ENCODE measurements around the gene TSC22D1. TPM values are rescaled to one million over a fixed set of nuclear protein-coding genes. Genes with fewer than 3 reads are reported as not detected.

TSC22D1 gene
- total and polyA plus RNA-seq, 2 donors: 191 to 263 TPM

DNA sequence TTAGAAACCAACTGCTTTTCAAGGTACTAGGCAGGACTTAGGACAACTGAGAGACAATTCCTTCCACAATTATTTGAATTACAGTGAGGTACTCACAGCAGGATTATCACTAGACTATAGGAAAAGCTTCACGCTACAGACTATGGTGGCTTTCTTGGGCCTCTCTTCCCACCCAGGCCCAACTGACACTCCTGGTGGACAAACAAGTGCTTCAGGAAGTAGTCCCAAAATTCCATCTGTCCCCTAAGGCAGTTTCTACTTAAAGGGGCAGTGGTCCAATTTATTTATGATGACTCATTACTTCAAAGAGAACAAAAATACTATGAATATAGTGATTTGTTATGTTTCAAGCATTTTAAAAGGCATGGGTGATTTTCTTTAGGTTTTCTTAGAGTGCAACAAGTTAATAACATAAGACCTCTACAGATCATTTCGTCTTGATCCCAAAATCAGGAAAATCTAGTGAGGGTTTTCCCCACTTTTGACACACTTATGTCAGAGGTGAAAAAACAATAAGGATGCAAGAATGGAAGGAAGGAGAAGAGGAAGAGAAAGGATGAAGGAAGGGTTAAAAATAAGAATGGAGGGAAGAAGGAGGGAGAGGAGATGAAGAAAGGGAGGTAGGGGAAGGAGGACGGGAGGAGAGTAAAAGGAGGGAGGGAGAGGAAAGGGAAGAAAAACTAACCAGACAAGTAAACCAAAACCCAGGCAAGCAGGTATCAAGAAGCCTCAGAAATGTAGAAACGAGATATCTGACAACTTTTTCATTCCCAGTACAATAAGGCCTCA, 101.8 kb downstream of the TSC22D1 start:
- no peaks in the 10 kb centered on the region for H3K27me3 ChIP-seq (ENCODE audit: control insufficient read depth in 2 of 2, insufficient read depth in 1 of 2, low read length in 1 of 2)
- no peak overlapping the region for H3K27ac ChIP-seq (ENCODE audit: low read depth in 1 of 2, low read length in 1 of 2)
- 88% methylated on average over 4 of the region's 4 CpGs for WGBS
- no peaks in the 10 kb centered on the region for H3K36me3 ChIP-seq (ENCODE audit: control insufficient read depth in 2 of 2, insufficient read depth in 2 of 2, low read length in 1 of 2)
- no peaks in the 10 kb centered on the region for H3K9me3 ChIP-seq (ENCODE audit: control insufficient read depth in 2 of 2, insufficient read depth in 1 of 2, low read length in 1 of 2)
- no peak for DNase-seq (ENCODE audit: low read depth in 6 of 9, low spot score in 9 of 9)
- no peak overlapping the region for H3K4me3 ChIP-seq (ENCODE audit: low read length in 2 of 2)
- no peaks in the 10 kb centered on the region for H3K4me1 ChIP-seq (ENCODE audit: control insufficient read depth in 2 of 2, insufficient read depth in 2 of 2, low read length in 2 of 2)

DNA sequence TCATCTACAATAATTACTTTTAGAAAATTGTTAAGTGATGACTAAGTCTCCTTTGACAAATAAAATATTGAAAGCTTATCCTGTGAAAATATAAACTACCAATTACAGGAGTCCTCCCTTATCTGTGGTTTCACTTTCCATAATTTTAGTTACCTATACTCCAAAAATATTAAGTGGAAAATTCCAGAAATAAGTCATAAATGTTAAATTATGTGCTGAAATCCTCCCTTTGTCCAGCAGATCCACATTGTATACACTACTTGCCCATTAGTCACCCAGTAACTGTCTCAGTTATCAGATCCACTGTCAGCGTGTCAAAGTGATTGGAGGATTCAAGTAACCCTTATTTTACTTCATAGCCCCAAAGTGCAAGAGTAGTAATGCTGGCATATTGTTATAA, 104.4 kb downstream of the TSC22D1 start:
- no peaks in the 10 kb centered on the region for H3K27me3 ChIP-seq (ENCODE audit: control insufficient read depth in 2 of 2, insufficient read depth in 1 of 2, low read length in 1 of 2)
- H3K4me3 ChIP-seq (ENCODE audit: low read length in 2 of 2): no peak overlapping the region
- 94% methylated on average over 1 of the region's 1 CpG for WGBS

GRCh38 chr13:44470638-44471562, 105.2 kb downstream of the TSC22D1 start:
- H3K4me1 ChIP-seq (ENCODE audit: control insufficient read depth in 2 of 2, insufficient read depth in 2 of 2, low read length in 2 of 2): no peaks in the 10 kb centered on the region
- H3K36me3 ChIP-seq (ENCODE audit: control insufficient read depth in 2 of 2, insufficient read depth in 2 of 2, low read length in 1 of 2): no peaks in the 10 kb centered on the region
- no peak overlapping the region for H3K4me3 ChIP-seq (ENCODE audit: low read length in 2 of 2)
- H3K27ac ChIP-seq (ENCODE audit: low read depth in 1 of 2, low read length in 1 of 2): no peak overlapping the region
- no peaks in the 10 kb centered on the region for H3K27me3 ChIP-seq (ENCODE audit: control insufficient read depth in 2 of 2, insufficient read depth in 1 of 2, low read length in 1 of 2)
- DNase-seq (ENCODE audit: low read depth in 6 of 9, low spot score in 9 of 9): peak in 7 of 9 donors; percentile 10 to 61 (median 31)
- no peaks in the 10 kb centered on the region for H3K9me3 ChIP-seq (ENCODE audit: control insufficient read depth in 2 of 2, insufficient read depth in 1 of 2, low read length in 1 of 2)
- WGBS: 83% methylated on average over 4 of the region's 4 CpGs

More for the DNA sequence above, 104.4 kb downstream of the TSC22D1 start:
- H3K27ac ChIP-seq (ENCODE audit: low read depth in 1 of 2, low read length in 1 of 2): no peak overlapping the region
- no peak for DNase-seq (ENCODE audit: low read depth in 6 of 9, low spot score in 9 of 9)
- H3K4me1 ChIP-seq (ENCODE audit: control insufficient read depth in 2 of 2, insufficient read depth in 2 of 2, low read length in 2 of 2): no peaks in the 10 kb centered on the region
- no peaks in the 10 kb centered on the region for H3K36me3 ChIP-seq (ENCODE audit: control insufficient read depth in 2 of 2, insufficient read depth in 2 of 2, low read length in 1 of 2)
- no peaks in the 10 kb centered on the region for H3K9me3 ChIP-seq (ENCODE audit: control insufficient read depth in 2 of 2, insufficient read depth in 1 of 2, low read length in 1 of 2)

DNA sequence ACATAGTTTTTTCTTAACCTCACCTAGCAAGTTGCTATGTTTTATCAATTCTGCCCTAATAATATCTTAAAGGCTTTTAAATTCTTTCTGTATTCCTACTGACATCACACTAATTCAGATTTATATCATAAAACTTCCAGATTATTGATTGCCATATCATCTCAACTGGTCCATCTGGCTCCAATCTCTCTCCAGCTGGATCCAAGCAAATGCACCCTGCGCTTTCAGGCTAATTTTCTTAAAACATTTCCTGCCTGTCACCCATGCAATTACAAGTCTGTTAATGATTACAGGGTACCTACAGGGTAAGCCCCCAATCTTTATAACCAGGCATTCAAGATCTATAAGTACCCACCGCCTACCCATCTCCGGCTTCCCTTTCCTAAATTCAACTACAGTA, 107.3 kb downstream of the TSC22D1 start:
- H3K4me1 ChIP-seq (ENCODE audit: control insufficient read depth in 2 of 2, insufficient read depth in 2 of 2, low read length in 2 of 2): no peaks in the 10 kb centered on the region
- H3K9me3 ChIP-seq (ENCODE audit: control insufficient read depth in 2 of 2, insufficient read depth in 1 of 2, low read length in 1 of 2): no peaks in the 10 kb centered on the region
- WGBS: over 99% methylated on average over 3 of the region's 3 CpGs
- no peak overlapping the region for H3K27ac ChIP-seq (ENCODE audit: low read depth in 1 of 2, low read length in 1 of 2)
- H3K36me3 ChIP-seq (ENCODE audit: control insufficient read depth in 2 of 2, insufficient read depth in 2 of 2, low read length in 1 of 2): no peaks in the 10 kb centered on the region
- no peak overlapping the region for H3K4me3 ChIP-seq (ENCODE audit: low read length in 2 of 2)
- no peaks in the 10 kb centered on the region for H3K27me3 ChIP-seq (ENCODE audit: control insufficient read depth in 2 of 2, insufficient read depth in 1 of 2, low read length in 1 of 2)
- no peak for DNase-seq (ENCODE audit: low read depth in 6 of 9, low spot score in 9 of 9)

- DNase-seq (ENCODE audit: low read depth in 6 of 9, low spot score in 9 of 9): no peak
- H3K9me3 ChIP-seq (ENCODE audit: control insufficient read depth in 2 of 2, insufficient read depth in 1 of 2, low read length in 1 of 2): no peaks in the 10 kb centered on the region
- H3K4me3 ChIP-seq (ENCODE audit: low read length in 2 of 2): no peak overlapping the region
- H3K27me3 ChIP-seq (ENCODE audit: control insufficient read depth in 2 of 2, insufficient read depth in 1 of 2, low read length in 1 of 2): no peaks in the 10 kb centered on the region
- WGBS: 84% methylated on average over 4 of the region's 4 CpGs
- H3K36me3 ChIP-seq (ENCODE audit: control insufficient read depth in 2 of 2, insufficient read depth in 2 of 2, low read length in 1 of 2): no peaks in the 10 kb centered on the region
- no peak overlapping the region for H3K27ac ChIP-seq (ENCODE audit: low read depth in 1 of 2, low read length in 1 of 2)
- no peaks in the 10 kb centered on the region for H3K4me1 ChIP-seq (ENCODE audit: control insufficient read depth in 2 of 2, insufficient read depth in 2 of 2, low read length in 2 of 2)
Observed at GRCh38 chr13:44465318-44465717, 110.8 kb downstream of the TSC22D1 start.

DNA sequence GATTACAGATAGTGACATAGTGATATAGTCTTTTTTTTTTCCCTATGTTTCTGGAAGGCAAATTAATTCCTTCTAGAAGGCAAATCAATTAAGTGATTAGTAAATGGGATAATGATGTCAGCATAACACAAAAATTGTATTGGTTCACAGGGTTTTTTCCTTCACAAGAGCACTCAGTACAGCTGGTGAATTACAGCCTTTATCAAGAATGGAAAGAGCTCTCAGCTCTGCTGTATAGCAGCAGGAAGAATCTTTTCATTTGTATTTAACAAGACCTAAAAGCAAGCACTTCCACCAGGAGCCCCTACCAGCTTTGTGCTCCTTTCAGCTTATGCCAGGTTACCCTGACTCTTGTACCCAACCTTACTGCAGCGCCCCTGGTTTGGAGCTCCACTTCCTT, 111.7 kb downstream of the TSC22D1 start:
- Histone ChIP-seq H3K9me3 (ENCODE audit: control insufficient read depth in 2 of 2, insufficient read depth in 1 of 2, low read length in 1 of 2) (peaks cover 0 to 5% of the 10 kb centered on the region in 2 donors), H3K27ac (ENCODE audit: low read depth in 1 of 2, low read length in 1 of 2) (no peak overlapping the region), H3K27me3 (ENCODE audit: control insufficient read depth in 2 of 2, insufficient read depth in 1 of 2, low read length in 1 of 2) (no peaks in the 10 kb centered on the region), H3K36me3 (ENCODE audit: control insufficient read depth in 2 of 2, insufficient read depth in 2 of 2, low read length in 1 of 2) (no peaks in the 10 kb centered on the region), H3K4me1 (ENCODE audit: control insufficient read depth in 2 of 2, insufficient read depth in 2 of 2, low read length in 2 of 2) (no peaks in the 10 kb centered on the region), H3K4me3 (ENCODE audit: low read length in 2 of 2) (no peak overlapping the region)
- WGBS: 84% methylated on average over 1 of the region's 1 CpG
- no peak for DNase-seq (ENCODE audit: low read depth in 6 of 9, low spot score in 9 of 9)

DNA sequence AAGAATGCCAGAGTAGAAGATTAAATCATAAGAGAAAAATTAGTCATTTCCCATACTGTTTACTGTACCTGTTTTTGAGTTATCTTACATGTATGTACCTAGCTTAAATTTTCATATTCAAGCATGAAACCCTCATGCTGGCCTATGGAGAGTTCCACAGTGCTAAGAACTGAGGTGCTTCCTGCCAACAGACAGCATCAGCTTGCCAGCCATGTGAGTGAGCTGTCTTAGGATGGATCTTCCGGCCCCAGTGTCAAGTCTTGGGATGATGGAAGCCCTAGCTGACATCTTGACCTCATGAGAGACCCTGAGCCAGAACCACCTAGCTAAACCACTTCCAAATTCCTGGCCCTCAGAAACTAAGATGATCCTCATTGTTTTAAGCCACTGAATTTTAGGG, 112.4 kb downstream of the TSC22D1 start:
- 97% methylated on average over 1 of the region's 1 CpG for WGBS

DNA sequence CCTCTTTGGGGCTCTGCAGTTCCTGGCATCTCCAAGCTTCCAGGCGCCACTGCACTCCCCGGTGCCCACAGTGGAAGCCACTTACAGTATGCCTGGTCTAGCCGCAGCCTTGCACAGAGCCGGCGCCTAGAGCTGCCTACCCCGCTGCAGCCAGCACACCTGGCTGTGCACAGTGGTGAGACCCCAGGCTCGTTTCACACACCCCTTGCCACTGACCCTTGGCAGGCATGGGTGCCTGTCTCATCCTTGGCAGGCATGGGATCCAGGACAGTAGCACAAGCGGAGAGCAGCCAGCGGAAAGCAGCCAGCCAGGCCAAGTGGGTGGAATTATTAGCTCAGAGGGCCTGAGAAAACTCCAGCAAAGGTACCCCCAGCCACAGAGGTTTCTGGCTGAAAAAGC, 116.5 kb downstream of the TSC22D1 start:
- H3K27me3 ChIP-seq (ENCODE audit: control insufficient read depth in 2 of 2, insufficient read depth in 1 of 2, low read length in 1 of 2): no peaks in the 10 kb centered on the region
- H3K4me1 ChIP-seq (ENCODE audit: control insufficient read depth in 2 of 2, insufficient read depth in 2 of 2, low read length in 2 of 2): no peaks in the 10 kb centered on the region
- no peak for DNase-seq (ENCODE audit: low read depth in 6 of 9, low spot score in 9 of 9)
- H3K27ac ChIP-seq (ENCODE audit: low read depth in 1 of 2, low read length in 1 of 2): no peak overlapping the region
- H3K9me3 ChIP-seq (ENCODE audit: control insufficient read depth in 2 of 2, insufficient read depth in 1 of 2, low read length in 1 of 2): peaks cover 2 to 15% of the 10 kb centered on the region in 2 donors
- WGBS: 96% methylated on average over 9 of the region's 9 CpGs
- no peaks in the 10 kb centered on the region for H3K36me3 ChIP-seq (ENCODE audit: control insufficient read depth in 2 of 2, insufficient read depth in 2 of 2, low read length in 1 of 2)
- no peak overlapping the region for H3K4me3 ChIP-seq (ENCODE audit: low read length in 2 of 2)

More for the DNA sequence above, 112.4 kb downstream of the TSC22D1 start:
- Histone ChIP-seq H3K36me3 (ENCODE audit: control insufficient read depth in 2 of 2, insufficient read depth in 2 of 2, low read length in 1 of 2) (no peaks in the 10 kb centered on the region), H3K9me3 (ENCODE audit: control insufficient read depth in 2 of 2, insufficient read depth in 1 of 2, low read length in 1 of 2) (peaks cover 2 to 12% of the 10 kb centered on the region in 2 donors), H3K4me1 (ENCODE audit: control insufficient read depth in 2 of 2, insufficient read depth in 2 of 2, low read length in 2 of 2) (no peaks in the 10 kb centered on the region), H3K27me3 (ENCODE audit: control insufficient read depth in 2 of 2, insufficient read depth in 1 of 2, low read length in 1 of 2) (no peaks in the 10 kb centered on the region), H3K27ac (ENCODE audit: low read depth in 1 of 2, low read length in 1 of 2) (no peak overlapping the region), H3K4me3 (ENCODE audit: low read length in 2 of 2) (no peak overlapping the region)
- DNase-seq (ENCODE audit: low read depth in 6 of 9, low spot score in 9 of 9): no peak
